TTC549 (cell line): ENCODE results near the gene CARD10.

ENCODE experiments used
- FAIRE-seq: peaks from 2 replicates; lab custom pipeline; 2012; peaks lifted over from hg19 to GRCh38; lab: Jason Lieb, UNC

CARD10 gene

GRCh38 chr22:37519268-37520195 is at the start of gene CARD10:
Gene CARD10, minus strand, starts transcription at chr22:37519415. Its CDS starts 215 bp downstream, at chr22:37519200.
- no peak for FAIRE-seq

- FAIRE-seq = no peak
Observed at GRCh38 chr22:37568448-37569008, 49.3 kb upstream of the CARD10 start.

GRCh38 chr22:37568012-37568411 is 48.8 kb upstream of the CARD10 start:
- FAIRE-seq = no peak

- no peak for FAIRE-seq
Observed at GRCh38 chr22:37566903-37567798, 47.9 kb upstream of the CARD10 start.

GRCh38 chr22:37566329-37566837 is 47.2 kb upstream of the CARD10 start:
- no peak for FAIRE-seq

- no peak for FAIRE-seq
Observed at GRCh38 chr22:37565830-37566229, 46.6 kb upstream of the CARD10 start.

GRCh38 chr22:37564111-37564711 is 45.0 kb upstream of the CARD10 start:
- no peak for FAIRE-seq

- FAIRE-seq = no peak
Observed at GRCh38 chr22:37563153-37564081, 44.2 kb upstream of the CARD10 start.

GRCh38 chr22:37562049-37562875 is 43.0 kb upstream of the CARD10 start:
- FAIRE-seq = no peak

GRCh38 chr22:37561212-37562048 is 42.2 kb upstream of the CARD10 start:
- FAIRE-seq = no peak

- FAIRE-seq = no peak
Observed at GRCh38 chr22:37560608-37561211, 41.5 kb upstream of the CARD10 start.

- no peak for FAIRE-seq
Observed at GRCh38 chr22:37559901-37560607, 40.8 kb upstream of the CARD10 start, which contains the start of gene CDC42EP1. Gene CDC42EP1, plus strand, starts transcription at chr22:37560480. Its CDS starts 5,870 bp downstream, at chr22:37566350.

GRCh38 chr22:37559521-37559900 is 40.3 kb upstream of the CARD10 start:
- no peak for FAIRE-seq

- no peak for FAIRE-seq
Observed at GRCh38 chr22:37558815-37559214, 39.6 kb upstream of the CARD10 start.

GRCh38 chr22:37557321-37558001 is 38.2 kb upstream of the CARD10 start:
- no peak for FAIRE-seq

GRCh38 chr22:37556710-37557109 is 37.5 kb upstream of the CARD10 start:
- FAIRE-seq = no peak

GRCh38 chr22:37555029-37555428 is 35.8 kb upstream of the CARD10 start:
- no peak for FAIRE-seq
